Measurements from ENCODE around the gene CHD1.

The CHD1 gene

GRCh38 chr5:98827588-98828284, 101.1 kb downstream of the CHD1 start:
- Histone ChIP-seq H3K9me3 (ENCODE audit: severe bottlenecking) (no peaks in the 10 kb centered on the region), H3K4me1 (ENCODE audit: insufficient read depth, poor library complexity, severe bottlenecking) (no peaks in the 10 kb centered on the region), H3K36me3 (ENCODE audit: low read depth) (no peaks in the 10 kb centered on the region), H3K4me3 (ENCODE audit: severe bottlenecking) (no peak overlapping the region), H3K27ac (ENCODE audit: poor library complexity, severe bottlenecking) (no peak overlapping the region), H3K27me3 (ENCODE audit: insufficient read depth, poor library complexity, severe bottlenecking) (no peaks in the 10 kb centered on the region)
- DNase-seq (ENCODE audit: low spot score): no peak
- no peak for TF ChIP-seq CTCF (IDR thresholded peaks at IDR 0.05; ENCODE audit: poor library complexity, severe bottlenecking)
- no peak; the same call in 2 of the 3 replicates for ATAC-seq (ENCODE audit: low read depth)

- Histone ChIP-seq H3K36me3 (ENCODE audit: low read depth) (no peaks in the 10 kb centered on the region), H3K4me3 (ENCODE audit: severe bottlenecking) (no peak overlapping the region), H3K9me3 (ENCODE audit: severe bottlenecking) (no peaks in the 10 kb centered on the region), H3K27ac (ENCODE audit: poor library complexity, severe bottlenecking) (no peak overlapping the region), H3K4me1 (ENCODE audit: insufficient read depth, poor library complexity, severe bottlenecking) (no peaks in the 10 kb centered on the region), H3K27me3 (ENCODE audit: insufficient read depth, poor library complexity, severe bottlenecking) (no peaks in the 10 kb centered on the region)
- ATAC-seq (ENCODE audit: low read depth) (peak; percentile 67), DNase-seq (ENCODE audit: low spot score) (no peak)
- TF ChIP-seq CTCF (IDR thresholded peaks at IDR 0.05; ENCODE audit: poor library complexity, severe bottlenecking): peak; percentile 90
Measured at GRCh38 chr5:98827161-98827560, 101.6 kb downstream of the CHD1 start.

GRCh38 chr5:98825582-98826375, 103.0 kb downstream of the CHD1 start:
- H3K27ac ChIP-seq (ENCODE audit: poor library complexity, severe bottlenecking): no peak overlapping the region
- DNase-seq (ENCODE audit: low spot score): no peak
- no peak for ATAC-seq (ENCODE audit: low read depth)
- H3K36me3 ChIP-seq (ENCODE audit: low read depth): no peaks in the 10 kb centered on the region
- no peaks in the 10 kb centered on the region for H3K27me3 ChIP-seq (ENCODE audit: insufficient read depth, poor library complexity, severe bottlenecking)
- H3K4me1 ChIP-seq (ENCODE audit: insufficient read depth, poor library complexity, severe bottlenecking): no peaks in the 10 kb centered on the region
- TF ChIP-seq CTCF (IDR thresholded peaks at IDR 0.05; ENCODE audit: poor library complexity, severe bottlenecking): no peak
- no peak overlapping the region for H3K4me3 ChIP-seq (ENCODE audit: severe bottlenecking)
- peaks cover 6% of the 10 kb centered on the region for H3K9me3 ChIP-seq (ENCODE audit: severe bottlenecking)

DNA sequence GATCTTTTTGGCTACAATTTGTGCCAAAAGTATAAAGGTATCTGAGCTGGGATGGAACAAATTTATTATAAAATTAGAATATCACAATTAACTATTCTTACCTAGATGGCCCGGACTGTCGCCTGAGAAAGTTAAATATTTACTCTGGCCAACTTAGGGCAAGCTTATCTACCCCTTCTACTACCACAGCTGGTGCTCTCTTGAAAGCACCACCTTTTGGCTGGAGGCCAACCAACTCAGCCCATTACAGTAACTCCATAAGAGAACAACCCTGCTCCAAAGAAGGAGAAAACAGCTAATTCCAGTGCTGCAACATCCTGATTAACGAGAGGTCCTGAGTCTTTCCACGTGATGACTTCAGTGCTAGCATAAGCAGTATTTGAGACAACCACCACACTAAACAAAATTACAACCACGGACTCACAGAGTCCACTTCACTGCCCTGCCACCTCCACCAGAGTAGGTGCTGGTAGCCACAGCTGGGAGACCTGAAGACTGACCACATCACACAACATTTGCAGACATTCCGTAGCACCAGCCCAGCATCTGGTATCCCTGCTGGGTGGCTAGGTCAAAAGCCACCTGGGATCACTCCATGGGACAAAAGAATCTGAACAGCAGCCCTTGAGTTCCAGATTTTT, 112.1 kb downstream of the CHD1 start:
- no peaks in the 10 kb centered on the region for H3K27me3 ChIP-seq (ENCODE audit: insufficient read depth, poor library complexity, severe bottlenecking)
- no peak for TF ChIP-seq CTCF (IDR thresholded peaks at IDR 0.05; ENCODE audit: poor library complexity, severe bottlenecking)
- H3K4me1 ChIP-seq (ENCODE audit: insufficient read depth, poor library complexity, severe bottlenecking): no peaks in the 10 kb centered on the region
- H3K4me3 ChIP-seq (ENCODE audit: severe bottlenecking): no peak overlapping the region
- no peak for DNase-seq (ENCODE audit: low spot score)
- ATAC-seq (ENCODE audit: low read depth): no peak
- no peak overlapping the region for H3K27ac ChIP-seq (ENCODE audit: poor library complexity, severe bottlenecking)
- H3K9me3 ChIP-seq (ENCODE audit: severe bottlenecking): peaks cover 6% of the 10 kb centered on the region
- no peaks in the 10 kb centered on the region for H3K36me3 ChIP-seq (ENCODE audit: low read depth)
